Keratinocyte (primary cell): ENCODE measurements around the gene STAG1. TPM values are rescaled to one million over a fixed set of nuclear protein-coding genes. Genes with fewer than 3 reads are reported as not detected.

Experiments used
- DNase-seq: peaks from one replicate; pipeline ENCODE4 v3.0.0-alpha.2; 2011; ENCODE audit warnings: low read depth, missing footprints, low spot score
- FAIRE-seq: peaks from 2 replicates; lab custom pipeline; 2011; peaks lifted over from hg19 to GRCh38; lab: Jason Lieb, UNC
- H2AFZ ChIP-seq: 2 replicates; pipeline ENCODE4 v1.6.0; 2012; ENCODE audit warnings: low read length, control low read depth, inconsistent platforms; ENCODE audit not compliant: control insufficient read depth
- H3K27ac ChIP-seq: 2 replicates; pipeline ENCODE4 v1.5.1; 2011; ENCODE audit warnings: low read length; ENCODE audit not compliant: control insufficient read depth, insufficient read depth
- H3K27me3 ChIP-seq: 3 replicates; pipeline ENCODE4 v1.6.0; 2011; ENCODE audit warnings: low read length; ENCODE audit not compliant: control insufficient read depth, insufficient read depth; ENCODE audit errors: extremely low read depth
- H3K36me3 ChIP-seq, 2 experiments: 2 replicates in 1 of 2; 3 replicates in 1 of 2; pipeline ENCODE4 v1.5.1; 2011; ENCODE audit warnings: low read length in 2 of 2, mild to moderate bottlenecking in 1 of 2; ENCODE audit not compliant: control insufficient read depth in 2 of 2, insufficient read depth in 2 of 2; ENCODE audit errors: extremely low read depth in 1 of 2
- H3K4me1 ChIP-seq: 3 replicates; pipeline ENCODE4 v1.5.1; 2011; ENCODE audit warnings: low read length; ENCODE audit not compliant: control insufficient read depth, insufficient read depth; ENCODE audit errors: extremely low read depth
- H3K4me2 ChIP-seq: 3 replicates; pipeline ENCODE4 v1.6.0; 2011; ENCODE audit warnings: low read depth, low read length; ENCODE audit not compliant: control insufficient read depth, insufficient read depth; ENCODE audit errors: extremely low read depth
- H3K4me3 ChIP-seq, 3 experiments: fragments of 200-600 bp in 1 of 3; sonication (generic) in 1 of 3; 2 replicates in 2 of 3; 3 replicates in 1 of 3; pipeline ENCODE4 v1.5.1; 2011 to 2016; ENCODE audit warnings: low read length in 3 of 3, mild to moderate bottlenecking in 3 of 3, control low read depth in 2 of 3, inconsistent platforms in 1 of 3, low read depth in 1 of 3, mixed read lengths in 1 of 3, mixed run types in 1 of 3, moderate library complexity in 1 of 3; ENCODE audit not compliant: control insufficient read depth in 2 of 3, insufficient read depth in 2 of 3; ENCODE audit errors: extremely low read depth in 1 of 3
- H3K79me2 ChIP-seq: 2 replicates; pipeline ENCODE4 v1.6.0; 2012; ENCODE audit warnings: low read length; ENCODE audit not compliant: control insufficient read depth, insufficient read depth
- H3K9ac ChIP-seq: 3 replicates; pipeline ENCODE4 v1.6.0; 2011; ENCODE audit warnings: low read length; ENCODE audit not compliant: control insufficient read depth, insufficient read depth; ENCODE audit errors: extremely low read depth
- H3K9me1 ChIP-seq: 3 replicates; pipeline ENCODE4 v1.6.0; 2011; ENCODE audit warnings: low read length; ENCODE audit not compliant: control insufficient read depth, insufficient read depth; ENCODE audit errors: extremely low read depth
- H3K9me3 ChIP-seq: 2 replicates; pipeline ENCODE4 v1.5.1; 2012; ENCODE audit warnings: low read depth, low read length; ENCODE audit not compliant: control insufficient read depth
- H4K20me1 ChIP-seq: 3 replicates; pipeline ENCODE4 v1.6.0; 2011; ENCODE audit warnings: low read length; ENCODE audit not compliant: control insufficient read depth, insufficient read depth; ENCODE audit errors: extremely low read depth
- EZH2 ChIP-seq: IDR thresholded peaks from one replicate; pipeline ENCODE4 v1.6.1; 2012; ENCODE audit warnings: inconsistent platforms, mild to moderate bottlenecking, low read length, moderate library complexity
- dilution Hi-C: fragments of 300-500 bp; cut with MboI; formaldehyde crosslinking; loops from one replicate; pipeline ENCODE4 v1.7.0; 2020; ENCODE audit warnings: low sequenced_read_pairs; ENCODE audit not compliant: extremely low pct_ligation_motif_present
- polyA plus RNA-seq, 5 experiments: library from polyadenylated mRNA; depleted of rRNA in 3 of 5; stranded (reverse) in 3 of 5; stranded (forward) in 1 of 5; unstranded in 1 of 5; fragments of >200 nt; gene quantifications; 1 replicate in 1 of 5; 2 replicates in 3 of 5; 3 replicates in 1 of 5; pipeline versions ENCODE4 v1.2.1 to v1.2.3, GENCODE V29; 2011 to 2012; ENCODE audit warnings: missing spikeins in 2 of 5, low read depth in 1 of 5, low replicate concordance in 1 of 5
- TF ChIP-seq, protein P1 (sequence below), 3 experiments: IDR thresholded peaks in 1 of 3; conservative IDR thresholded peaks in 1 of 3; optimal IDR thresholded peaks in 1 of 3; 2 replicates in 2 of 3; 3 replicates in 1 of 3; pipeline versions ENCODE3 to v1.5.1; 2011; ENCODE audit warnings: low read length in 3 of 3, mild to moderate bottlenecking in 3 of 3, moderate library complexity in 2 of 3, control low read depth in 1 of 3, inconsistent platforms in 1 of 3; ENCODE audit not compliant: insufficient read depth in 2 of 3; ENCODE audit errors: extremely low read depth in 1 of 3

The STAG1 gene
- polyA plus RNA-seq, 1 donor (not counting 4 experiments of a cell fraction or from before 2014, with no cell fraction given) = 11.8 TPM

GRCh38 chr3:136495213-136495612, 257.0 kb downstream of the STAG1 start:
- dilution Hi-C loops = no loop called here
- H3K79me2 ChIP-seq = no peaks in the 10 kb centered on the region
- H3K36me3 ChIP-seq = no peaks in the 10 kb centered on the region
- FAIRE-seq = no peak
- no peaks in the 10 kb centered on the region for H4K20me1 ChIP-seq
- no peak overlapping the region for H3K4me3 ChIP-seq
- no peaks in the 10 kb centered on the region for H3K27me3 ChIP-seq
- TF ChIP-seq EZH2 = no peak
- TF ChIP-seq, protein P1, sequence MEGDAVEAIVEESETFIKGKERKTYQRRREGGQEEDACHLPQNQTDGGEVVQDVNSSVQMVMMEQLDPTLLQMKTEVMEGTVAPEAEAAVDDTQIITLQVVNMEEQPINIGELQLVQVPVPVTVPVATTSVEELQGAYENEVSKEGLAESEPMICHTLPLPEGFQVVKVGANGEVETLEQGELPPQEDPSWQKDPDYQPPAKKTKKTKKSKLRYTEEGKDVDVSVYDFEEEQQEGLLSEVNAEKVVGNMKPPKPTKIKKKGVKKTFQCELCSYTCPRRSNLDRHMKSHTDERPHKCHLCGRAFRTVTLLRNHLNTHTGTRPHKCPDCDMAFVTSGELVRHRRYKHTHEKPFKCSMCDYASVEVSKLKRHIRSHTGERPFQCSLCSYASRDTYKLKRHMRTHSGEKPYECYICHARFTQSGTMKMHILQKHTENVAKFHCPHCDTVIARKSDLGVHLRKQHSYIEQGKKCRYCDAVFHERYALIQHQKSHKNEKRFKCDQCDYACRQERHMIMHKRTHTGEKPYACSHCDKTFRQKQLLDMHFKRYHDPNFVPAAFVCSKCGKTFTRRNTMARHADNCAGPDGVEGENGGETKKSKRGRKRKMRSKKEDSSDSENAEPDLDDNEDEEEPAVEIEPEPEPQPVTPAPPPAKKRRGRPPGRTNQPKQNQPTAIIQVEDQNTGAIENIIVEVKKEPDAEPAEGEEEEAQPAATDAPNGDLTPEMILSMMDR (optimal IDR thresholded peaks at IDR 0.05 in 1 of 3, IDR thresholded peaks at IDR 0.05 in 1 of 3, conservative IDR thresholded peaks at IDR 0.05 in 1 of 3; ENCODE audit: extremely low read depth in 1 of 3, insufficient read depth in 2 of 3, low read length in 3 of 3) = no peak
- H3K27ac ChIP-seq = no peak overlapping the region
- no peak overlapping the region for H2AFZ ChIP-seq
- no peak overlapping the region for H3K4me2 ChIP-seq
- no peaks in the 10 kb centered on the region for H3K9me3 ChIP-seq
- no peaks in the 10 kb centered on the region for H3K4me1 ChIP-seq
- no peaks in the 10 kb centered on the region for H3K9me1 ChIP-seq
- no peak for DNase-seq
- H3K9ac ChIP-seq = no peak overlapping the region

GRCh38 chr3:136490646-136491405, 261.4 kb downstream of the STAG1 start:
- Histone ChIP-seq H2AFZ (no peak overlapping the region), H3K79me2 (no peaks in the 10 kb centered on the region), H3K36me3 (no peaks in the 10 kb centered on the region), H4K20me1 (no peaks in the 10 kb centered on the region), H3K4me2 (no peak overlapping the region), H3K9me1 (no peaks in the 10 kb centered on the region), H3K9me3 (no peaks in the 10 kb centered on the region), H3K4me3 (no peak overlapping the region), H3K27me3 (no peaks in the 10 kb centered on the region), H3K4me1 (no peaks in the 10 kb centered on the region), H3K27ac (no peak overlapping the region), H3K9ac (no peak overlapping the region)
- no peak for TF ChIP-seq EZH2
- TF ChIP-seq, protein P1 (optimal IDR thresholded peaks at IDR 0.05 in 1 of 3, IDR thresholded peaks at IDR 0.05 in 1 of 3, conservative IDR thresholded peaks at IDR 0.05 in 1 of 3; ENCODE audit: extremely low read depth in 1 of 3, insufficient read depth in 2 of 3, low read length in 3 of 3) = no peak
- dilution Hi-C loops = no loop called here
- DNase-seq (no peak), FAIRE-seq (no peak)
